ENCODE measurements around the gene ABLIM3.

The ABLIM3 gene

DNA sequence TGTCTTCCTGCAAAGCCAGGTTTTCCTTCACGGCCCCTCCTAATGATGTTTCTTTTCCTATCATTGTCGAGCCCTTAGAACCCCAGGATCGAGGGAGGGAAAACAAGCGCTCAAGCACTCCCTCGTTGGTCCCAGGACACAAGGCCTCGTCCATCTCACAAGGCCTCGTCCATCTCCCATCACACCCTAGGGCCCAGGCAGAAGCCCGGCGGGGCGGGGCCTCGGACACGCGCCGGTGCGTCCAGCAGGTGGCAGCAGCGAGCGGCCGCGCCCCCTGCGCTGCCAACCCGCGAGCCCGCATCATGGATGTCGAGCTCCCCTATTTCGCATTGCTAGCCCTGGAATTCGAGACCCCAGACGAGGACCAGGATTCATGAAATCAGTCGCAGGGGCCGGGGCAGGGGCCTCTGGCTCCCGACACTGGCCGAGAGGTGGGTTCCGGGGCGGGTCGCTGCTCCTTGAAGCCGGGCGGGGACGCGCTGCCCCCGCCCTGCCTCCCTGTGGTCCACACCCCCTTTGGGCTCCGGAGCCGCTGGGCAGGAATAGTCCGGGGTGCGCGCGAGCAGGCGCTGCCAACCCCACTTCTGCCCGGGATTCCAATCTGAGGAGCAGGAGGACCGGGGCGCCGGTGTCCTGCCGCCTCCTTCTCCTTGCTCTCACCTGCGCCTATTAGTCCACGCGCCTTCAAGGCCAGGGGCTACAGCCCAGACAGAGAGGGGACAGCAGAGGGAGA, at the start of gene ABLIM3:
Gene ABLIM3, plus strand, starts transcription at position 270 of the 733 bp plus-strand sequence. CDS start 603 bp downstream, outside the sequence.
- DNase-seq, result peak; percentile 22 to 88 (median 73)
- intact Hi-C loops (cut with DNase I), result loop anchor here (5.0 to 10.0 kb wide), 2 partner anchors 86 to 123 kb away; no protein-coding TSS in a partner anchor

DNA sequence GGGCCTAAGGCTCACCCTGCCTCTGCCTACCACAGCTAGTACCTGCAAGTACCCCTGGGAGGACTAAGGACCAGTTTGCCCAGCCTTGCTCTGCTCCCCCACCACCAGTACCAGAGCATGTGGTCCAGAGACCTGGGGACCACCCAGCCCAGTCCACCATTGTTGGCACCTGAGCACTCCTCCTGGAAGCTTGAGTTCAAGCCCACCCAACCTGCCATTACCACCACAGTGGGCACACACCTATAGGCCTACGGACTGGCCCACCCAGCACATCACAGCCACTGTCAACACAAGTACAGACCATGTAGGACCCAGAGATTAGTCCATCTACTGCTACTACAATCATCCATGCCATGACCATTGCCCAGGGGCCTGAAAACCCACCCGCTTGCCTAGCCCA, 47.7 kb upstream of the ABLIM3 start:
- DNase-seq, result no peak
- intact Hi-C loops (cut with DNase I), result no loop called here

DNA sequence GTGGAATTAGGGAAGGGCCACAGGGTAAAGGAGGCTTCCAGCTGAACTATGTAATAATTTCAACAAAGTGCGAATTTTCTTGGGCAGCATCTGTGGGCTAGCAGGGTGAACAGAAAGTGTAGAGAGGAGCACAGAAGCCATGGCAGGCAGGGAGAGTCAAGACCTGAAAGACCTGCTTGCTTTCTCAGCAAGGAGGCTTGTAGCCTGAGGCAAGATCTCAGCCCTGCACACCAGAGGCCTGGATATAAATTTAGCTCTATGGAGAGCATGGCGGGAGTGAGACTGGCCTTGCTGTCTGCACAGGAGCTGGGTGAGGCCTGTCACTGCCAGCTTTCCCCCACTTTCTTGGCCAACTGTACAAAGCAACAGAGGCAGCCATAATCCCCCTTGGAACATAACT, 46.3 kb upstream of the ABLIM3 start:
- intact Hi-C loops (cut with DNase I), result no loop called here
- DNase-seq, result no peak

DNA sequence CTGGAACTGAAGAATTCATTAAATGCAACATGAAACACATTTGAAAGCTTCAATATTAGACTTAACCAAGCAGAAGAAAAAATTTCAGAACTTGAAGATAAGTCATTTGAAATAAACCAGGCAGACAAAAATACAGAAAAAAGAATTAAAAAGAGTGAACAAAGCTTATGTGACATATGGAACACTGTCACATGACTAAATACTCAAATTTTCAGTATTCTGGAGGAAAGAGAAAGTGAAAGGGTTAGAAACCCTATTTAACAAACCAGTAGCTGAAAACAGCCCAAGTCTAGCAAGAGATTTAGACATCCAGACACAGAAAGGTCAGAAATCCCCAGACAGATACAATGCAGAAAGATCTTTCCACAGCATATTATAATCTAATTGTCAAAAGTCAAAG, 41.4 kb upstream of the ABLIM3 start:
- intact Hi-C loops (cut with DNase I), result no loop called here
- DNase-seq, result no peak

DNA sequence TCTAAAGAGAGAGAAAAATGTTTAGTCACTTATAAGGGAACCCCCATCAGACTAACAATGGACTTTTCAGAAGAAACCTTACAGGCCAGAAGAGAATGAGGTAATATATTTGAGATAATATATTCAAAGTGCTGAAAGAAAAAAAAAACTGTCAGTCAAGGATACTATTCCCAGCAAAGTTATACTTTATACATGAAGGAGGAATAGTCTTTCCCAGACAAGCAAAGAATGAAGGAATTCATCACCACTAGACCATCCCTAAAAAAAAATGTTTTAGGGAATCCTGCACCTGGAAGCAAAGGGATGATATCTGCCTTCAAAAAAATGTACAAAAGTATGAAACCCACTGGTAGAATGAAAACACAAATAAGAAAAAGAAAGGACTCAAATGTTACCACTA, 41.0 kb upstream of the ABLIM3 start:
- intact Hi-C loops (cut with DNase I), result no loop called here

DNA sequence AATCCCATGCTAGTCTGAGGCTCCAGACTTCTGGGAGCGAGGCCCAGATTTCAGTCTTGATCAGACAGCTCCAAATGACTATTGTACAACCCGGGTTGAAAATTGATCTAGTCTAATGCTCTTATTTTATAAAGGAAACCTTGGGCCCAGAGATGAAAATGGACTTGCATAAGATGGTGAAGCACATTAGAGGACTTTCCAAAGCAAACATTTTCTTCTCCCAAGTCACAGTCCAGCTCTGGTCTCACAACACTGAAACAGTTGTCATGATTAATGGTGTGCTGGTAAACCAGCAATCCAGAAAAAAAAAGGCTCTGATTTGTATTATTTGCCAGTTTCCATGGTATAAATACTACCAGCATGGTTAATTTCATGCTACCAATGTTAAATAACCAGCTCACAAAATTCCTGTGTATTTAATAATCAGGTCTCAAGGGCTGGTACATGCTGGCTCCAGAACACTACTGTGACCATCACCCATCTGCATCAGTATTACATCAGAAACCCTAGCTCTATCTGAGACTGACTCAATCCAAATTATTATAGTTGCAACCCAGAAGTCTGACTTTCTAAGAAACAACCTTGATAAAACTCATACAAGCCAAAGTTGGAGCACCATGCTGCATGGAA, 32.5 kb upstream of the ABLIM3 start:
- DNase-seq, result no peak
- intact Hi-C loops (cut with DNase I), result no loop called here

More for the DNA sequence above, 41.0 kb upstream of the ABLIM3 start:
- DNase-seq, result no peak

GRCh38 chr5:149110406-149110805, 30.9 kb upstream of the ABLIM3 start:
- no peak for DNase-seq
- intact Hi-C loops (cut with DNase I), result loop anchor here (5.0 kb wide), 1 partner anchor 288 kb away; no protein-coding TSS in a partner anchor

DNA sequence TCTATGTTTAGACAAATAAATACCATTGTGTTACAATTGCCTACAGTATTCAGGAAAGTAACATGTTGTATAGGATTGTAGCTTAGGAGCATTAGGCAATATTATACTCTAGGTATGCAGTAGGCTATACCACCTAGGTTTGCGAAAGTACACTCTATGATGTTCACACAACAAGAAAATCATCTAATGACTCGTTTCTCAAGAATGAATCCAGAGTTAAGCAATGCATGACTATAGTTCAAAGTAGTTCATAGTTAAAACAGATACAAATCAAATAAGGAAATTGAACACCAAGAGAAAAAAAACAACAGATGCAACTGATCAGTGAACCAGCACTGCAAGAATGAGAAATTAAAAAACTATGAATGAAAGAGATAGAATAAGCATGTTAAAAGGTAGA, 27.6 kb upstream of the ABLIM3 start:
- intact Hi-C loops (cut with DNase I), result loop anchor here (5.0 kb wide), 1 partner anchor 291 kb away; no protein-coding TSS in a partner anchor
- no peak for DNase-seq

- DNase-seq, result peak in 41 of 42 donors; percentile 51 to 92 (median 79)
- intact Hi-C loops (cut with DNase I), result loop anchor here (5.0 kb wide), 2 partner anchors 292 to 377 kb away; no protein-coding TSS in a partner anchor
Observed at GRCh38 chr5:149114403-149115312, 26.6 kb upstream of the ABLIM3 start.

GRCh38 chr5:149117970-149118369, 23.3 kb upstream of the ABLIM3 start:
- intact Hi-C loops (cut with DNase I), result loop anchor here (5.0 kb wide), 1 partner anchor 381 kb away; no protein-coding TSS in a partner anchor
- DNase-seq, result no peak

- intact Hi-C loops (cut with DNase I), result loop anchor here (5.0 kb wide), 1 partner anchor 381 kb away; no protein-coding TSS in a partner anchor
- DNase-seq, result no peak
Observed at GRCh38 chr5:149118463-149118862, 22.8 kb upstream of the ABLIM3 start.

GRCh38 chr5:149121145-149121544, 20.1 kb upstream of the ABLIM3 start:
- DNase-seq, result no peak
- intact Hi-C loops (cut with DNase I), result no loop called here

DNA sequence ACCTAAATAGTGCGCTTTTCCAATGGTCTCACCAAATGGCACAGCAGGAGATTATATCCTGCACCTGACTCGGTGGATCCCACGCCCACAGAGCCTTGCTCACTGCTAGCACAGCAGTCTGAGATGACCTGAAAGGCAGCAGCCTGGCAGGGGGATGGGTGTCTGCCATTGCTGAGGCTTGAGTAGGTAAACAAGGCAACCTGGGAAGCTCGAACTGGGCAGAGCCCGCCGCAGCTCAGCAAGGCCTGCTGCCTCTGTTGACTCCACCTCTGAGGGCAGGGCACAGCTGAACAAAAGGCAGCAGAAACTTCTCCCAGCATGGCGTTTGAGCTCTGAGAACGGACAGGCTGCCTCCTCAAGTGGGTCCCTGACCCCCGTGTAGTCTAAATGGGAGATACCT, 18.1 kb upstream of the ABLIM3 start:
- intact Hi-C loops (cut with DNase I), result no loop called here
- no peak for DNase-seq

GRCh38 chr5:149125386-149125891, 15.9 kb upstream of the ABLIM3 start:
- DNase-seq, result no peak

DNA sequence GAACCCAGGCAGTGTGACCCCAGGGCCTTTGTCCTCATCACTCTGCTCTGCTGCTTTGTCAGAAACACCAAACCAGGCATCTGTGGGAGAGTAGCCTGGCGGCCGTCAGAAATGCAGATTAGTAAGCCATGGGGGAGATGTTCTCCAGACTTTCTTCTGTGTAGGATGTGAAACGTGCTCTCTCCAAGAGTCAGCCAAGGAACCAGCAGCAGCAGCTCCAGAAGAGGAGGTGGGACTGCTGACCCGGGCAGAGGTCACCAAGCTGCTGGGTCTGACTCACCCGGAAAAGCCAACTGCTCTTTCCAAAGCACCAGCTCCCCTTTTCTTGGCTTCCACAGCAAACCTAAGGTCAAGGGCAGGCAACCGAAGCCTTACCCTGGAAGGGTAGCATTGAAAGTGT, 14.4 kb upstream of the ABLIM3 start:
- DNase-seq, result peak in 1 of 42 donors; percentile 13
- intact Hi-C loops (cut with DNase I), result no loop called here

More at GRCh38 chr5:149125386-149125891, 15.9 kb upstream of the ABLIM3 start:
- intact Hi-C loops (cut with DNase I), result no loop called here

DNA sequence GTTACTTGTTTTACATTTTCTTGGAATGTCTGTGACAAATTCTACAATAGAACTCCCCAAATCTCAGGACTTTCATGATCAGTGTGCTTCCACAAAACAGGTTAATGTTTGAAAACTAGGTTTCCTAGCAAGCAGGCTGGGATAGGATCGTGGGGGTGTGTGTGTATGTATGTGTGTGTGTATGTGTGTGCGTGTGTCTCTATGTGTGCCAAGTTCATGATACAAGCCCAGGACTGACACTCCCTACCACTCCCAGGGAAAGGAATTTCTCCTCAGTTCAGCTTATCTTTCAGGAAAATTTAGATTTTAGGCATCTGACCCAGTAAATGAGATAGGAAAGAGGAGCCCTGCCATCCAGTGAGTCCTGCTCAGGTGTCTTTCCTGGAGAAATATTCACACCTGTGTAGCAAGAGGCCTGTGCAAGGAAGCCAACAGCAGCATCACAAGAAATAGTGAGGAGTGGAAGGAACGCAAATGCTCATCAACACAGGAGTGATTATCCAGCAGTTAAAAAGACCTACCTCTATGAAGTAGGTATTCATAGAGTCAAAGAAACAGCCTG, 13.8 kb upstream of the ABLIM3 start:
- intact Hi-C loops (cut with DNase I), result no loop called here
- DNase-seq, result no peak

DNA sequence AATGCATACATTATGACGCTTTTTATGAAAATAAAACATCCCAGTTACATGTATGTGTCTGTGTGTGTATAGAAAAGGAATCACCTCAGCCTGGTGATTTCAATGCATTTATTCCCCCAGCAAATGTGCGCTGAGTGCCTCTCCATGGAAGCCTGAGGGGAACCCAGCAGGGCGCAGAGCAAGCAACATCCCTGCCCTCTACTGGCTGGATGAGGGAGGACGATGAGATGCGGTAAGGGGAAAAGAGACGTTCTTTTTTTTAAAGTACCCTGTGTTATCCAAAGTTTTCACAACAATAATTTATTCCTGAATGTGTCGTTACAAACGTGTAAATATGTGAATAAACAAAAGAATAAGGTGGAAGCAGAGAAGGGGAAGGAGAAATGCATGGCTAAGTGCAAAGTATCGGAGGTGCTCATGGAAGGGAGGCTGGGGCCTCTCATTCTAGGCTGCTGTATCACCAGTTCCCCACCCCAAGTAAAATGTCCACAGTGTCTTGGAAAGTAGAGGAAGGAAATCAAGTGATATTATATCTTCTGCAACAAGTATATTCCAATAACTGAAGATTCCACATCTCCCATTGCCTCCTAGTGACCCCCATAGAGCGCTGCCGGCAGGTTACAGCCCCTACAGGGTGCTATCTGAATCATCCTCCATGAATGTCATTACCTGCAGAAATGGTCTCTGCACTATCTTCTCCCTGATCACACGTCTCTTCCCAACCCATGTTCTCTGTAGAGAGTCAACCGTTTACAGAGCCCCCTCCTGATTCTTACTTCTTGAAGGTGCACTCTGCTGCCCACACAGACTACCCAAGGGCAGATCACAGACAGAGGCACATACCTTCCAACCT, 13.0 kb upstream of the ABLIM3 start:
- peak in 26 of 42 donors; percentile 15 to 60 (median 34) for DNase-seq
- intact Hi-C loops (cut with DNase I), result no loop called here

DNA sequence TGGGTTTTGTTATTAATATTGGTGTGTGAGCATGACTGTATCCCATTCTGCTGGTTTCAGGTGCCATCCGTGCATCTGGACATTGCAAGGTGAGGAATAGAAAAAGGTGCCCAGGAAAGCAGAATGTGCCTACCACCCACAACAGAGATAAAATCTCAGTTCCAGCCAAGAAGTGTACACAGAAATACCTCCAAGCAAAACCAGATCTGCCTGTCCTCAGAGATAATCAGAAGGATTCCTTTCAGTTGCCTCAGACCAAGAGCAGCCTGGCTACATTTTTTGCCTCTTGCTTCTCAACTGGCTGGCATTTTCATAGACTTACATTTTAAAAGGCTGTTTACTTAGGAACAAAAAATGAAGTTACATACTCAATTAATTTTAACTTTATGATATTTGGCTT, 12.1 kb upstream of the ABLIM3 start:
- intact Hi-C loops (cut with DNase I), result no loop called here
- DNase-seq, result no peak

Measured in head of caudate nucleus (tissue), 42 donors.